Measurements from ENCODE around the gene GPR26.

The GPR26 gene

DNA sequence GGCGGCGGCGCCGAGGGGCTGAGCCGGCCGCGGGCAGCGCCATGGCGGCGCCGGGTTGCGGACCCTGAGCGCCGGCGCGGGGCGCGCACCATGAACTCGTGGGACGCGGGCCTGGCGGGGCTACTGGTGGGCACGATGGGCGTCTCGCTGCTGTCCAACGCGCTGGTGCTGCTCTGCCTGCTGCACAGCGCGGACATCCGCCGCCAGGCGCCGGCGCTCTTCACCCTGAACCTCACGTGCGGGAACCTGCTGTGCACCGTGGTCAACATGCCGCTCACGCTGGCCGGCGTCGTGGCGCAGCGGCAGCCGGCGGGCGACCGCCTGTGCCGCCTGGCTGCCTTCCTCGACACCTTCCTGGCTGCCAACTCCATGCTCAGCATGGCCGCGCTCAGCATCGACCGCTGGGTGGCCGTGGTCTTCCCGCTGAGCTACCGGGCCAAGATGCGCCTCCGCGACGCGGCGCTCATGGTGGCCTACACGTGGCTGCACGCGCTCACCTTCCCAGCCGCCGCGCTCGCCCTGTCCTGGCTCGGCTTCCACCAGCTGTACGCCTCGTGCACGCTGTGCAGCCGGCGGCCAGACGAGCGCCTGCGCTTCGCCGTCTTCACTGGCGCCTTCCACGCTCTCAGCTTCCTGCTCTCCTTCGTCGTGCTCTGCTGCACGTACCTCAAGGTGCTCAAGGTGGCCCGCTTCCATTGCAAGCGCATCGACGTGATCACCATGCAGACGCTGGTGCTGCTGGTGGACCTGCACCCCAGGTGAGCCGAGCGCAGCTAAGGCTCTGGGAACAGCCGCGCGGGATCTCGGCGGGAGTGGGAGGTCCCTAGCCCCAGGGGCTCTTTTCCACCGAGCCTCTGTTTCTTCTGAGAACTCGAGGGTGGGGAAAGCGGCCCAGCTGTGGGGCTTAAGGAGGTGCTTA lies at the start of gene GPR26:
Gene GPR26 (plus strand): TSS at position 38 of the 919 bp plus-strand sequence. CDS start 53 bp downstream, at position 91.
- H3K36me3 ChIP-seq (ENCODE audit: control insufficient read depth in 5 of 5, insufficient read depth in 5 of 5, low read length in 5 of 5) = no peaks in the 10 kb centered on the region
- H3K27me3 ChIP-seq (ENCODE audit: control insufficient read depth in 5 of 5, insufficient read depth in 4 of 5, low read length in 5 of 5) = peaks cover 23 to 49% (median 33%) of the 10 kb centered on the region in 5 donors
- no peak within 1 kb of the TSS for H3K27ac ChIP-seq (ENCODE audit: low read depth, low read length)
- no peak within 1 kb of the TSS for H3K9ac ChIP-seq (ENCODE audit: low read length in 5 of 5)
- H3K9me3 ChIP-seq (ENCODE audit: control insufficient read depth in 5 of 5, low read length in 5 of 5) = peaks cover 0 to 9% (median 8%) of the 10 kb centered on the region in 5 donors
- no peak within 1 kb of the TSS for H3K4me3 ChIP-seq (ENCODE audit: low read depth in 1 of 5, low read length in 5 of 5)
- H3K4me1 ChIP-seq (ENCODE audit: control insufficient read depth in 5 of 5, insufficient read depth in 5 of 5, low read length in 5 of 5) = no peaks in the 10 kb centered on the region

DNA sequence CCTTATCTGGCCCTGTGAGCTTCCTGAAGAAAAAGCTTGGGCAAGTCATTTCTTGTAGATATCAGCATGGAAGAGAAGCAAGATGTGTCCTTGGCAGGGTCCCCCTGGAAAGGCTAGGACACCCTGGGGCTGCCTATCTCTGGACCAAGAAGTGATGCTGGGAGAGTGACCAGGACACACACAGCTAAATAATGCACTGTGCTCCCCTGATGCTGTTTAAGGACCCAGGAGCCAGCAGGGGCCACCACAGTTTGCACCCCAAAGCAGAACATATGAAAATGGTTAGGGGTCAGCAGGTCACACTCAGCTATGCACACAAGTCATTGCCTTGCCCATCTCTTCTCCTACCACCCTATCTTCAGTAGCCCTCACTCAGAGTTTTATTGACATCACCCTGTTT lies 47.9 kb upstream of the GPR26 start:
- Histone ChIP-seq H3K27me3 (ENCODE audit: control insufficient read depth in 5 of 5, insufficient read depth in 4 of 5, low read length in 5 of 5) (peaks cover 0 to 12% (median 7%) of the 10 kb centered on the region in 5 donors), H3K27ac (ENCODE audit: low read depth, low read length) (no peak overlapping the region), H3K36me3 (ENCODE audit: control insufficient read depth in 5 of 5, insufficient read depth in 5 of 5, low read length in 5 of 5) (no peaks in the 10 kb centered on the region), H3K4me3 (ENCODE audit: low read depth in 1 of 5, low read length in 5 of 5) (no peak overlapping the region), H3K9ac (ENCODE audit: low read length in 5 of 5) (no peak overlapping the region), H3K4me1 (ENCODE audit: control insufficient read depth in 5 of 5, insufficient read depth in 5 of 5, low read length in 5 of 5) (no peaks in the 10 kb centered on the region), H3K9me3 (ENCODE audit: control insufficient read depth in 5 of 5, low read length in 5 of 5) (peaks cover 0 to 3% (median 2%) of the 10 kb centered on the region in 5 donors)

DNA sequence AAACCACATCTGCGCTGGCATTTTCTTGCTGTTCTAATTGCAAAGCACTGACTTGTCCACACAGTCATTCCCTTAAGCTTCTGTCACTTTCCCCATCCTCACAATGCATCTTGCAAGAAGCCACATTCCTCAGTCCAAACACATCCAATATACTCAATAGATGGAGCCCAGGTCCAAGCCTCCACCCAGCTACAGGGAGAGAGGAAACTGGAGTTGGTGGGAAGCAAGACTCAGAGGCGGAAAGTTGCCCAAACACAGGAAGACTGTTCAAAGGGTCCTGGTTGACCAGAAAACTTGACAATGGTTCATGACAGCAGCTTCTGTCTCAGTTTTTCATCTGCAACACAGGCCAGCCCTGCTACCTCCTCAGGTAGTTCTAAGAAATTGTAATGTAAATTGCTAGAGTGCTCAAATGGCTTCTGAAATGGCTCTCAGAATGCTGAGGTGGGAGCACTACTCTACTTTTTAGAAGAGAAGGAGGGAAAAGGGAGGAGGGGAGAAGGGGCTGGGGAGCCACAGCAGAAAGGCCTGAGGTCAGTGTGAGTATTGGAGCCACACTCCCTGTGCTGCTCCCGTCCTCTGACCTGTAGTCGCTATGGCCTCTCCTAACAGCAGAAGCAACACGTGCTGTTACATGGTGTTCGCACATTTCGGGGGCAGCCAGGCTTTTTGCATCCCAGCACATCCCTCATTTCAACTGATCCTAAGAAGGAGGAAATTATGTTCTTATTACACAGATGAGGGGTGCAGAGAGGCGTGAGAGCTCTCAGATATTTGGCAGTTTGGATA lies 46.9 kb upstream of the GPR26 start:
- H3K4me3 ChIP-seq (ENCODE audit: low read depth in 1 of 5, low read length in 5 of 5) = no peak overlapping the region
- no peak overlapping the region for H3K27ac ChIP-seq (ENCODE audit: low read depth, low read length)
- H3K36me3 ChIP-seq (ENCODE audit: control insufficient read depth in 5 of 5, insufficient read depth in 5 of 5, low read length in 5 of 5) = no peaks in the 10 kb centered on the region
- H3K9me3 ChIP-seq (ENCODE audit: control insufficient read depth in 5 of 5, low read length in 5 of 5) = peaks cover 0 to 2% (median 0%) of the 10 kb centered on the region in 5 donors
- peaks cover 0 to 12% (median 7%) of the 10 kb centered on the region in 5 donors for H3K27me3 ChIP-seq (ENCODE audit: control insufficient read depth in 5 of 5, insufficient read depth in 4 of 5, low read length in 5 of 5)
- H3K4me1 ChIP-seq (ENCODE audit: control insufficient read depth in 5 of 5, insufficient read depth in 5 of 5, low read length in 5 of 5) = no peaks in the 10 kb centered on the region
- no peak overlapping the region for H3K9ac ChIP-seq (ENCODE audit: low read length in 5 of 5)

DNA sequence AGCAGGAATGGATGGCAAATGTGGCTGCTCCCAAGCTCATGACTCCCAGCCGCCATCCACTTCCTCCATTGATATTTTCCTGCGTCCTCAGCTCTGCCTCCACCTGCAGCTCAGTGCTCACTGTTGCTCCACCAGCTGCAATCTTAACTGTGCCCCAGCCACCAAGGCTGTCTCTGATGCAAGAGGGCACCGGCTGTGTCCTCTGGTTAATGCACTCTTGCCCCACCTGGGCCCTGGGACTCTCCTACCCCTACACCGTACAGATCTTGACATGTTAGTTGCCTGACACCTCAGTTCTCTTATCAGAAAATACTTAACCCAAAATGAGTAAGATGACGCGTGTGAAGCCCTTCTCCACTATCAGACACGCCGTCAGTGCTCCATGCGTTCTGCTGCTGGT lies 45.5 kb upstream of the GPR26 start:
- Histone ChIP-seq H3K27ac (ENCODE audit: low read depth, low read length) (no peak overlapping the region), H3K36me3 (ENCODE audit: control insufficient read depth in 5 of 5, insufficient read depth in 5 of 5, low read length in 5 of 5) (no peaks in the 10 kb centered on the region), H3K9me3 (ENCODE audit: control insufficient read depth in 5 of 5, low read length in 5 of 5) (peaks cover 0 to 2% (median 0%) of the 10 kb centered on the region in 5 donors), H3K4me1 (ENCODE audit: control insufficient read depth in 5 of 5, insufficient read depth in 5 of 5, low read length in 5 of 5) (no peaks in the 10 kb centered on the region), H3K27me3 (ENCODE audit: control insufficient read depth in 5 of 5, insufficient read depth in 4 of 5, low read length in 5 of 5) (peaks cover 0 to 9% (median 7%) of the 10 kb centered on the region in 5 donors), H3K4me3 (ENCODE audit: low read depth in 1 of 5, low read length in 5 of 5) (no peak overlapping the region), H3K9ac (ENCODE audit: low read length in 5 of 5) (no peak overlapping the region)

DNA sequence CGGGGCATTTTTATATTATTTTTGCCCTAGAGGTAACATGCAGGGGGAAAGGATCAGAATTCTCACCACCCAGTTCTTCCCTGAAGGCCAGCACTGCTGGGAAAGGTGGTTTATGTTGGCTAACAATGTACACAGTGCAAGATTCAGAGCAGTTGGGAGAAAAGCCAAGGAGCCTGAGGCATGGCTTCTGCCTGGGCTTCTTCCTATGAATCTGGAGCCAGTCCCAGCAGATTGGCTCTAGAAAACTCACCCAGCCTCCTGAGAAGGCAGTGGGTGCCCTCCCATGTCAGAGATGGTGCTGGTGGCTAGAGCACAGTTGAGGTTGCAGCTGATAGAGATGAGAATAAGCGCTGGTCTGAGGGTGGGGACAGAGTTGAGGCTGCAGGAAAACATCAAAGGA lies 44.7 kb upstream of the GPR26 start:
- Histone ChIP-seq H3K36me3 (ENCODE audit: control insufficient read depth in 5 of 5, insufficient read depth in 5 of 5, low read length in 5 of 5) (no peaks in the 10 kb centered on the region), H3K9ac (ENCODE audit: low read length in 5 of 5) (no peak overlapping the region), H3K4me1 (ENCODE audit: control insufficient read depth in 5 of 5, insufficient read depth in 5 of 5, low read length in 5 of 5) (no peaks in the 10 kb centered on the region), H3K27ac (ENCODE audit: low read depth, low read length) (no peak overlapping the region), H3K9me3 (ENCODE audit: control insufficient read depth in 5 of 5, low read length in 5 of 5) (peaks cover 0 to 2% (median 0%) of the 10 kb centered on the region in 5 donors), H3K27me3 (ENCODE audit: control insufficient read depth in 5 of 5, insufficient read depth in 4 of 5, low read length in 5 of 5) (peaks cover 0 to 9% (median 7%) of the 10 kb centered on the region in 5 donors), H3K4me3 (ENCODE audit: low read depth in 1 of 5, low read length in 5 of 5) (no peak overlapping the region)

DNA sequence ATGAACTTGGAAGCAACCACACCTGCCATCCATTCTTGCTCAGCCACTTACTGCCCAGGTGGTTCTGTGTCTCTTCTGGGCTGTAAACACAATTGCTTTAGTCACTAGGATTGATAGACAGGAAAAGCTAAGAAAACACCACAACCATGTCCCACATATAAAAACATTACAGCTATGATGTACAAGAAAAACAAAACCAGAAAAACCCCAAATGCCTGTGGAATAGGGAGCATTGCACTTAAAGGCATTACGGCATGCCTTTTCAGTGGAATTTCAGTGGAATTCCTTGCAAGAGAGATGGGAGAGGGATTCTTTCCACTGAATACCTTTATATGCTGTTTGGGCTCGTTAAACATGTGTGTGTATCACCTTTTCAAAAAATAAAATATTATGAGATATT lies 44.2 kb upstream of the GPR26 start:
- H3K27me3 ChIP-seq (ENCODE audit: control insufficient read depth in 5 of 5, insufficient read depth in 4 of 5, low read length in 5 of 5) = peaks cover 0 to 8% (median 5%) of the 10 kb centered on the region in 5 donors
- H3K9ac ChIP-seq (ENCODE audit: low read length in 5 of 5) = no peak overlapping the region
- no peak overlapping the region for H3K4me3 ChIP-seq (ENCODE audit: low read depth in 1 of 5, low read length in 5 of 5)
- H3K36me3 ChIP-seq (ENCODE audit: control insufficient read depth in 5 of 5, insufficient read depth in 5 of 5, low read length in 5 of 5) = no peaks in the 10 kb centered on the region
- H3K27ac ChIP-seq (ENCODE audit: low read depth, low read length) = no peak overlapping the region
- peaks cover 0 to 2% (median 0%) of the 10 kb centered on the region in 5 donors for H3K9me3 ChIP-seq (ENCODE audit: control insufficient read depth in 5 of 5, low read length in 5 of 5)
- H3K4me1 ChIP-seq (ENCODE audit: control insufficient read depth in 5 of 5, insufficient read depth in 5 of 5, low read length in 5 of 5) = no peaks in the 10 kb centered on the region

GRCh38 chr10:123622381-123622780 lies 43.8 kb upstream of the GPR26 start:
- no peak overlapping the region for H3K4me3 ChIP-seq (ENCODE audit: low read depth in 1 of 5, low read length in 5 of 5)
- H3K4me1 ChIP-seq (ENCODE audit: control insufficient read depth in 5 of 5, insufficient read depth in 5 of 5, low read length in 5 of 5) = no peaks in the 10 kb centered on the region
- H3K27ac ChIP-seq (ENCODE audit: low read depth, low read length) = no peak overlapping the region

GRCh38 chr10:123624086-123624485 lies 42.1 kb upstream of the GPR26 start:
- Histone ChIP-seq H3K9me3 (ENCODE audit: control insufficient read depth in 5 of 5, low read length in 5 of 5) (peaks cover 0 to 5% (median 0%) of the 10 kb centered on the region in 5 donors), H3K4me1 (ENCODE audit: control insufficient read depth in 5 of 5, insufficient read depth in 5 of 5, low read length in 5 of 5) (no peaks in the 10 kb centered on the region), H3K27ac (ENCODE audit: low read depth, low read length) (no peak overlapping the region), H3K4me3 (ENCODE audit: low read depth in 1 of 5, low read length in 5 of 5) (no peak overlapping the region), H3K36me3 (ENCODE audit: control insufficient read depth in 5 of 5, insufficient read depth in 5 of 5, low read length in 5 of 5) (no peaks in the 10 kb centered on the region), H3K9ac (ENCODE audit: low read length in 5 of 5) (no peak overlapping the region), H3K27me3 (ENCODE audit: control insufficient read depth in 5 of 5, insufficient read depth in 4 of 5, low read length in 5 of 5) (peaks cover 0 to 8% (median 5%) of the 10 kb centered on the region in 5 donors)

More at GRCh38 chr10:123622381-123622780, 43.8 kb upstream of the GPR26 start:
- Histone ChIP-seq H3K9me3 (ENCODE audit: control insufficient read depth in 5 of 5, low read length in 5 of 5) (peaks cover 0 to 2% (median 0%) of the 10 kb centered on the region in 5 donors), H3K27me3 (ENCODE audit: control insufficient read depth in 5 of 5, insufficient read depth in 4 of 5, low read length in 5 of 5) (peaks cover 0 to 8% (median 5%) of the 10 kb centered on the region in 5 donors), H3K36me3 (ENCODE audit: control insufficient read depth in 5 of 5, insufficient read depth in 5 of 5, low read length in 5 of 5) (no peaks in the 10 kb centered on the region), H3K9ac (ENCODE audit: low read length in 5 of 5) (no peak overlapping the region)

GRCh38 chr10:123633106-123633505 lies 33.0 kb upstream of the GPR26 start:
- Histone ChIP-seq H3K36me3 (ENCODE audit: control insufficient read depth in 5 of 5, insufficient read depth in 5 of 5, low read length in 5 of 5) (no peaks in the 10 kb centered on the region), H3K27ac (ENCODE audit: low read depth, low read length) (no peak overlapping the region), H3K4me3 (ENCODE audit: low read depth in 1 of 5, low read length in 5 of 5) (no peak overlapping the region), H3K27me3 (ENCODE audit: control insufficient read depth in 5 of 5, insufficient read depth in 4 of 5, low read length in 5 of 5) (peaks cover 4 to 11% (median 7%) of the 10 kb centered on the region in 5 donors), H3K9me3 (ENCODE audit: control insufficient read depth in 5 of 5, low read length in 5 of 5) (peaks cover 0 to 9% (median 0%) of the 10 kb centered on the region in 5 donors), H3K9ac (ENCODE audit: low read length in 5 of 5) (no peak overlapping the region), H3K4me1 (ENCODE audit: control insufficient read depth in 5 of 5, insufficient read depth in 5 of 5, low read length in 5 of 5) (no peaks in the 10 kb centered on the region)

Data from subcutaneous abdominal adipose tissue (tissue), 5 donors.